K562 (cell line): Measurements from ENCODE around the gene CRYAB. TPM values are rescaled to one million over a fixed set of nuclear protein-coding genes. Genes with fewer than 3 reads are reported as not detected.

ENCODE experiments used
- ATAC-seq: fragments of 200-7000 bp; cut with Tn5 transposase; 3 replicates; pipeline ENCODE4 v1.9.1; 2020; ENCODE audit warnings: moderate library complexity
- BruUV-seq: library from RNA; stranded (reverse); fragments of 400-500 nt; replicated peaks from 2 replicates; lab custom pipeline; 2021; lab: Mats Ljungman, UMichigan
- CTCF ChIA-PET: fragments of 300-600 bp; formaldehyde crosslinking; extraction: SDS; loops from one replicate; lab custom pipeline; 2021; ENCODE audit warnings: low intra/inter-chr PET ratio; lab: Yijun Ruan, JAX
- POLR2A ChIA-PET: fragments of 300-600, 350-650 bp; sonication (Branson Sonifier 250); formaldehyde crosslinking; extraction: SDS; loops from one replicate; lab custom pipeline; 2021; ENCODE audit warnings: antibody characterized with exemption, inconsistent platforms; lab: Yijun Ruan, JAX
- DNase-seq, 4 experiments: peaks; one replicate each; pipeline versions ENCODE4 v3.0.0 to v3.0.0-alpha.2; 2011 to 2018; ENCODE audit warnings: low spot score in 3 of 4, mixed read lengths in 3 of 4; ENCODE audit errors: extremely low read depth in 1 of 4
- FAIRE-seq: peaks from 2 replicates; lab custom pipeline; 2011; peaks lifted over from hg19 to GRCh38; lab: Jason Lieb, UNC
- H2AFZ ChIP-seq: 2 replicates; pipeline ENCODE4 v1.6.0; 2011; ENCODE audit warnings: low read depth, low read length, control low read depth, inconsistent platforms
- H3K27ac ChIP-seq: fragments of 200-600 bp; 3 replicates; pipeline ENCODE4 v1.8.0; 2011; ENCODE audit warnings: low read depth, mild to moderate bottlenecking, control low read depth, inconsistent platforms, low read length, moderate library complexity, mixed read lengths; ENCODE audit errors: extremely low read depth
- H3K27me3 ChIP-seq, 2 experiments: fragments of 300-600 bp in 1 of 2; 2 replicates in 1 of 2; 3 replicates in 1 of 2; pipeline versions ENCODE4 v1.6.0 to v1.8.0; 2011; ENCODE audit warnings: inconsistent platforms in 2 of 2, low read length in 2 of 2, mild to moderate bottlenecking in 1 of 2, mixed read lengths in 1 of 2, moderate library complexity in 1 of 2; ENCODE audit not compliant: control insufficient read depth in 2 of 2, insufficient read depth in 2 of 2
- H3K36me3 ChIP-seq: fragments of 300-600 bp; 3 replicates; pipeline ENCODE4 v1.8.0; 2011; ENCODE audit warnings: mild to moderate bottlenecking, low read length, inconsistent platforms; ENCODE audit not compliant: control insufficient read depth, insufficient read depth
- H3K4me1 ChIP-seq, 2 experiments: fragments of 200-600 bp in 1 of 2; replicated peaks in 1 of 2; 2 replicates in 1 of 2; 3 replicates in 1 of 2; pipeline versions ENCODE4 v1.5.1 to v1.8.0; 2011; ENCODE audit warnings: inconsistent platforms in 2 of 2, low read length in 2 of 2, mild to moderate bottlenecking in 1 of 2, mixed read lengths in 1 of 2, moderate library complexity in 1 of 2; ENCODE audit not compliant: control insufficient read depth in 2 of 2, insufficient read depth in 2 of 2
- H3K4me2 ChIP-seq: 2 replicates; pipeline ENCODE4 v1.6.1; 2011; ENCODE audit warnings: low read length, control low read depth, inconsistent platforms, mixed read lengths; ENCODE audit not compliant: insufficient read depth
- H3K4me3 ChIP-seq: fragments of 200-600 bp; sonication (generic), shearing (Covaris generic); 2 replicates; pipeline ENCODE4 v1.5.1; 2016; ENCODE audit warnings: control low read depth, inconsistent platforms
- H3K79me2 ChIP-seq: fragments of 200-600 bp; 3 replicates; pipeline ENCODE4 v1.8.0; 2011; ENCODE audit warnings: low read length, inconsistent platforms; ENCODE audit not compliant: control insufficient read depth, insufficient read depth
- H3K9ac ChIP-seq, 2 experiments: 2 replicates each; pipeline versions ENCODE4 v1.6.0 to v1.6.1; 2011; ENCODE audit warnings: low read depth in 2 of 2, low read length in 2 of 2, control low read depth in 1 of 2, inconsistent platforms in 1 of 2, mild to moderate bottlenecking in 1 of 2, mixed read lengths in 1 of 2; ENCODE audit not compliant: insufficient read depth in 1 of 2
- H3K9me1 ChIP-seq: one replicate; pipeline ENCODE4 v1.6.0; 2011; ENCODE audit warnings: inconsistent platforms, mild to moderate bottlenecking, low read length, moderate library complexity; ENCODE audit not compliant: control insufficient read depth, insufficient read depth
- H3K9me3 ChIP-seq: replicated peaks from 2 replicates; pipeline ENCODE4 v1.5.1; 2011; ENCODE audit warnings: low read depth, low read length, inconsistent platforms; ENCODE audit not compliant: control insufficient read depth, insufficient read depth
- H4K20me1 ChIP-seq: replicated peaks from 2 replicates; pipeline ENCODE4 v1.6.1; 2011; ENCODE audit warnings: low read length, inconsistent platforms, mixed read lengths; ENCODE audit not compliant: control insufficient read depth, insufficient read depth
- ARID2 ChIP-seq: fragments of 450-650 bp; IDR thresholded peaks from 2 replicates; pipeline ENCODE4 v1.6.1; 2017; ENCODE audit warnings: antibody characterized with exemption, mild to moderate bottlenecking
- BRCA1 ChIP-seq, 2 experiments: fragments of 450-650 bp in 1 of 2; sonication (generic) in 1 of 2; formaldehyde crosslinking in 1 of 2; IDR thresholded peaks; 2 replicates each; pipeline versions ENCODE4 v1.5.0 to v1.6.1; 2017 to 2020; ENCODE audit warnings: mild to moderate bottlenecking in 1 of 2, missing genetic modification reagents in 1 of 2
- CREB3L1 ChIP-seq: fragments of 450-650 bp; IDR thresholded peaks from 2 replicates; pipeline ENCODE4 v1.6.1; 2014; ENCODE audit warnings: low read depth, mild to moderate bottlenecking, moderate library complexity, borderline replicate concordance
- E2F1 ChIP-seq: sonication (generic); formaldehyde crosslinking; IDR thresholded peaks from 2 replicates; pipeline ENCODE4 v1.8.1; 2023; ENCODE audit warnings: mild to moderate bottlenecking, missing genetic modification reagents, moderate library complexity
- ELF2 ChIP-seq: fragments of 250-450 bp; sonication (Bioruptor Pico); IDR thresholded peaks from 2 replicates; pipeline ENCODE4 v1.5.0; 2021; ENCODE audit warnings: mild to moderate bottlenecking
- FOXA3 ChIP-seq, 2 experiments: fragments of 450-650 bp in 1 of 2; sonication (generic) in 1 of 2; formaldehyde crosslinking; IDR thresholded peaks in 1 of 2; conservative IDR thresholded peaks in 1 of 2; 2 replicates each; pipeline versions ENCODE4 v1.4.0 to v1.8.0; 2020 to 2022; ENCODE audit warnings: mild to moderate bottlenecking in 2 of 2, missing genetic modification reagents in 1 of 2
- HCFC1 ChIP-seq: IDR thresholded peaks from 2 replicates; pipeline ENCODE4 v1.6.1; 2012; ENCODE audit warnings: low read depth, low read length, improper control_type of control experiment
- HDAC1 ChIP-seq, 2 experiments: fragments of 450-650 bp; IDR thresholded peaks; 2 replicates each; pipeline ENCODE4 v1.6.1; 2016 to 2017; ENCODE audit warnings: inconsistent platforms in 1 of 2, mild to moderate bottlenecking in 1 of 2, moderate library complexity in 1 of 2
- NFE2 ChIP-seq: IDR thresholded peaks from 2 replicates; pipeline ENCODE4 v1.6.1; 2014; ENCODE audit warnings: antibody characterized with exemption, low read depth
- SAP30 ChIP-seq: fragments of 200-600 bp; sonication (generic); IDR thresholded peaks from 2 replicates; pipeline ENCODE4 v1.6.1; 2012; ENCODE audit warnings: borderline replicate concordance, low read depth, mild to moderate bottlenecking, moderate library complexity, low read length, control low read depth, inconsistent platforms; ENCODE audit not compliant: insufficient read depth, poor library complexity, severe bottlenecking
- SMC3 ChIP-seq: conservative IDR thresholded peaks from 2 replicates; pipeline ENCODE4 v1.6.1; 2011; ENCODE audit warnings: low read depth, low read length, improper control_type of control experiment; ENCODE audit not compliant: insufficient read depth
- SRF ChIP-seq, 2 experiments: fragments of 250-450, 450-650 bp in 1 of 2; sonication (Bioruptor Pico) in 1 of 2; sonication (generic) in 1 of 2; formaldehyde crosslinking; IDR thresholded peaks; 2 replicates each; pipeline versions ENCODE4 v1.5.0 to v1.5.1; 2020 to 2022; ENCODE audit warnings: mild to moderate bottlenecking in 1 of 2, missing genetic modification reagents in 1 of 2
- USF1 ChIP-seq: sonication (generic); formaldehyde crosslinking; IDR thresholded peaks from 2 replicates; pipeline ENCODE4 v1.9.0; 2022; ENCODE audit warnings: mild to moderate bottlenecking, missing genetic modification reagents
- ZNF384 ChIP-seq: IDR thresholded peaks from 2 replicates; pipeline ENCODE4 v1.6.1; 2012; ENCODE audit warnings: low read depth, low read length, improper control_type of control experiment
- ZNF586 ChIP-seq: fragments of 450-650 bp; formaldehyde crosslinking; conservative IDR thresholded peaks from 2 replicates; pipeline ENCODE4 v1.4.0; 2020; ENCODE audit warnings: mild to moderate bottlenecking, moderate library complexity
- WGBS: fragments of 100-300 bp; shearing (Covaris generic); methylation state at CpG from one replicate; pipeline ENCODE4 v1.1.6; 2016; ENCODE audit warnings: low coverage, mixed read lengths; ENCODE audit not compliant: insufficient coverage; ENCODE audit errors: missing lambda C conversion rate; 5-methylcytosine and 5-hydroxymethylcytosine counted together
- in situ Hi-C: fragments of 300-500 bp; cut with MboI; formaldehyde crosslinking; loops from 4 replicates; pipeline ENCODE4 v1.15.0; 2018; ENCODE audit warnings: inconsistent platforms, mixed read lengths
- intact Hi-C: fragments of 100-400 bp; cut with micrococcal nuclease; formaldehyde crosslinking; loops from 2 replicates; pipeline ENCODE4 v1.14.2; 2022
- polyA plus RNA-seq, 8 experiments: library from polyadenylated mRNA; depleted of rRNA in 4 of 8; stranded (reverse) in 5 of 8; unstranded in 3 of 8; fragments of >200 nt; fragmentation: Nextera tagmentation in 2 of 8; fragmentation: Illumina TruSeq in 1 of 8; extraction: Ambion mirVana in 2 of 8; extraction: Trizol in 1 of 8; gene quantifications; 2 replicates each; pipeline versions ENCODE4 v1.2.1 to v1.2.3, GENCODE V29; 2011 to 2014; ENCODE audit warnings: inconsistent platforms in 1 of 8, missing spikeins in 1 of 8
- total RNA-seq, 7 experiments: library from RNA; depleted of rRNA in 6 of 7; stranded (reverse); fragments of >200 nt in 6 of 7; fragmentation: Illumina TruSeq in 2 of 7; extraction: Trizol in 2 of 7; gene quantifications; 2 replicates each; pipeline versions ENCODE4 v1.2.1 to v1.2.3, GENCODE V29; 2011 to 2021; ENCODE audit warnings: low replicate concordance in 1 of 7

Gene CRYAB
- total and polyA plus RNA-seq, 9 of the 15 experiments (the other 6 are each of a cell fraction or from before 2014, with no cell fraction given), result 0.83 to 7.5 (median 3.6) TPM

GRCh38 chr11:111870886-111871692, 40.5 kb downstream of the CRYAB start, which contains the start of gene ALG9:
ALG9 (minus strand) TSS chr11:111871581; CDS start chr11:111871482, 99 bp downstream.
- Histone ChIP-seq H2AFZ (peak within 1 kb of the TSS; percentile 93), H3K9me1 (no peaks in the 10 kb centered on the region), H3K4me2 (peak within 1 kb of the TSS; percentile 91), H3K9me3 (no peaks in the 10 kb centered on the region), H3K4me1 (peaks cover 3 to 4% of the 10 kb centered on the region in 2 experiments; a peak in 2 of 5 replicates), H3K36me3 (peaks cover 31% of the 10 kb centered on the region), H3K4me3 (peak within 1 kb of the TSS; percentile 83), H3K27me3 (no peaks in the 10 kb centered on the region), H3K27ac (peak within 1 kb of the TSS; percentile 71), H3K79me2 (peaks cover 10% of the 10 kb centered on the region; the same call in 2 of the 3 replicates), H3K9ac (peak within 1 kb of the TSS; percentile 75 to 94), H4K20me1 (no peaks in the 10 kb centered on the region)
- in situ Hi-C loops (no loop called here), intact Hi-C loops (no loop called here)
- WGBS, result under 1% methylated on average over 49 of the region's 51 CpGs
- POLR2A ChIA-PET, result interaction anchor here (0.5 to 2.7 kb wide), 14 partner anchors 9 to 719 kb away, joined by 3 to 18 read pairs (median 4); no protein-coding TSS in a partner anchor
- no TSS peak for BruUV-seq
- FAIRE-seq (no peak), ATAC-seq (peak; percentile 96), DNase-seq (peak; percentile 88 to 92 (median 89))
- CTCF ChIA-PET, result no interaction called here
- TF ChIP-seq SMC3 (no peak), HDAC1 (IDR thresholded peaks at IDR 0.05) (peak in 1 of 2 experiments; percentile 77; a peak in 2 of 4 replicates), SAP30 (peak; percentile 82), FOXA3 (CRISPR knock-in tag; conservative IDR thresholded peaks at IDR 0.05 in 1 of 2, IDR thresholded peaks at IDR 0.05 in 1 of 2) (no peak), CREB3L1 (peak; percentile 72; the same call in 1 of the 2 replicates), BRCA1 (IDR thresholded peaks at IDR 0.05) (no peak), BRCA1 (CRISPR knock-in tag; IDR thresholded peaks at IDR 0.05) (no peak), USF1 (CRISPR knock-in tag) (0 out of 2 replicates have a peak, but pooled peaks have one; percentile 17), ARID2 (no peak), ZNF384 (0 out of 2 replicates have a peak, but pooled peaks have one; percentile 12), ELF2 (CRISPR knock-in tag) (peak; percentile 10; the same call in 1 of the 2 replicates), HCFC1 (peak; percentile 57), E2F1 (CRISPR knock-in tag) (peak; percentile 66), NFE2 (no peak), ZNF586 (no peak), SRF (CRISPR knock-in tag; IDR thresholded peaks at IDR 0.05) (0 out of 4 replicates have a peak, but pooled peaks of 1 of the 2 experiments have one; percentile 32)
